HG02943 (cell line): ENCODE data around the gene DHRS1.
A peak's percentile ranks its signal among the peaks of the same experiment; 100 is the strongest.

Experiments
- ATAC-seq: cut with Tn5 transposase; IDR thresholded peaks from one replicate; pipeline ENCODE4 v1.9.1; 2021; ENCODE audit warnings: mild to moderate bottlenecking, low read depth, moderate library complexity; ENCODE audit not compliant: unreplicated experiment

The DHRS1 gene

GRCh38 chr14:24310646-24311604 is 11.3 kb upstream of the DHRS1 start, which contains the start of gene LTB4R:
Gene LTB4R (plus strand): TSS chr14:24311502. CDS start chr14:24315652, 4,150 bp downstream.
- peak; percentile 60 for ATAC-seq

- no peak for ATAC-seq
Observed at GRCh38 chr14:24310265-24310645, 10.7 kb upstream of the DHRS1 start.

- no peak for ATAC-seq
Observed at GRCh38 chr14:24309538-24310264, 10.1 kb upstream of the DHRS1 start, which contains the start of gene LTB4R2. Gene LTB4R2 (plus strand): TSS chr14:24310140. CDS start chr14:24310665, 525 bp downstream.

- ATAC-seq, result no peak
Observed at GRCh38 chr14:24308342-24309124, 9.0 kb upstream of the DHRS1 start.

- no peak for ATAC-seq
Observed at GRCh38 chr14:24307575-24308341, 8.2 kb upstream of the DHRS1 start, which contains the start of gene CIDEB. Gene CIDEB (minus strand): TSS chr14:24307977. CDS start chr14:24307858, 119 bp downstream.

GRCh38 chr14:24307156-24307574 is 7.6 kb upstream of the DHRS1 start:
- no peak for ATAC-seq

GRCh38 chr14:24304019-24304387 is 4.4 kb upstream of the DHRS1 start:
- no peak for ATAC-seq

GRCh38 chr14:24300326-24300980 is 873 bp upstream of the DHRS1 start:
- ATAC-seq, result no peak

- ATAC-seq, result no peak
Observed at GRCh38 chr14:24298892-24299254, 707 bp downstream of the DHRS1 start.

GRCh38 chr14:24297190-24297964 is 2.2 kb downstream of the DHRS1 start:
- no peak for ATAC-seq

- ATAC-seq, result no peak
Observed at GRCh38 chr14:24296341-24297157, 3.0 kb downstream of the DHRS1 start.

GRCh38 chr14:24293525-24293924 is 6.1 kb downstream of the DHRS1 start:
- ATAC-seq, result no peak

- no peak for ATAC-seq
Observed at GRCh38 chr14:24292118-24292807, 7.3 kb downstream of the DHRS1 start.

- ATAC-seq, result no peak
Observed at GRCh38 chr14:24291446-24292117, 8.0 kb downstream of the DHRS1 start.

GRCh38 chr14:24290746-24291145 is 8.8 kb downstream of the DHRS1 start:
- ATAC-seq, result no peak

GRCh38 chr14:24289649-24290280 is 9.8 kb downstream of the DHRS1 start:
- no peak for ATAC-seq
